MM.1S (cell line): ENCODE results near the gene DDX24.

ENCODE experiments used
- DNase-seq: peaks from one replicate; pipeline ENCODE4 v3.0.0-alpha.2; 2015
- H2AFZ ChIP-seq: fragments of 300-600 bp; sonication (generic); 2 replicates; pipeline ENCODE4 v1.6.0; 2016; ENCODE audit warnings: antibody characterized with exemption, low read length
- H3F3A ChIP-seq: fragments of 300-600 bp; sonication (generic); 2 replicates; pipeline ENCODE4 v1.6.1; 2016; ENCODE audit warnings: mild to moderate bottlenecking, antibody characterized with exemption, low read length, moderate library complexity, mixed read lengths; ENCODE audit not compliant: insufficient read depth
- H3K27ac ChIP-seq: fragments of 300-600 bp; sonication (generic); 2 replicates; pipeline ENCODE4 v1.5.1; 2016; ENCODE audit warnings: mild to moderate bottlenecking, low read length
- H3K27me3 ChIP-seq: fragments of 300-600 bp; sonication (generic); replicated peaks from 2 replicates; pipeline ENCODE4 v1.6.0; 2016; ENCODE audit warnings: low read length; ENCODE audit not compliant: insufficient read depth
- H3K36me3 ChIP-seq: fragments of 300-600 bp; sonication (generic); replicated peaks from 2 replicates; pipeline ENCODE4 v1.6.1; 2016; ENCODE audit warnings: mild to moderate bottlenecking, low read length, mixed read lengths; ENCODE audit not compliant: insufficient read depth
- H3K4me1 ChIP-seq: fragments of 300-600 bp; sonication (generic); 2 replicates; pipeline ENCODE4 v1.6.1; 2016; ENCODE audit warnings: low read length, mixed read lengths
- H3K4me2 ChIP-seq: fragments of 300-600 bp; sonication (generic); 2 replicates; pipeline ENCODE4 v1.6.0; 2016; ENCODE audit warnings: low read depth, low read length
- H3K4me3 ChIP-seq: fragments of 300-600 bp; sonication (generic); 2 replicates; pipeline ENCODE4 v1.5.1; 2016; ENCODE audit warnings: low read length, mixed read lengths
- H3K79me2 ChIP-seq: fragments of 300-600 bp; sonication (generic); 2 replicates; pipeline ENCODE4 v1.6.1; 2016; ENCODE audit warnings: mixed run types, low read length, mixed read lengths
- H3K9ac ChIP-seq: fragments of 300-600 bp; sonication (generic); 2 replicates; pipeline ENCODE4 v1.6.1; 2016; ENCODE audit warnings: low read length, mixed read lengths
- H3K9me2 ChIP-seq: fragments of 300-600 bp; sonication (generic); replicated peaks from 2 replicates; pipeline ENCODE4 v1.6.1; 2016; ENCODE audit warnings: mild to moderate bottlenecking, low read length, mixed read lengths; ENCODE audit not compliant: insufficient read depth
- H3K9me3 ChIP-seq: fragments of 300-600 bp; sonication (generic); replicated peaks from 2 replicates; pipeline ENCODE4 v1.6.1; 2016; ENCODE audit warnings: mild to moderate bottlenecking, low read length, mixed read lengths; ENCODE audit not compliant: insufficient read depth
- H4K20me1 ChIP-seq: fragments of 300-600 bp; sonication (generic); 2 replicates; pipeline ENCODE4 v1.6.1; 2016; ENCODE audit warnings: mild to moderate bottlenecking, low read length, moderate library complexity, mixed read lengths; ENCODE audit not compliant: insufficient read depth
- EZH2 ChIP-seq: fragments of 300-600 bp; sonication (generic); optimal IDR thresholded peaks from 2 replicates; pipeline ENCODE3; 2017; ENCODE audit warnings: low read depth, mild to moderate bottlenecking, antibody characterized with exemption, low read length, mixed read lengths
- EZH2phosphoT487 ChIP-seq: fragments of 300-600 bp; sonication (generic); IDR thresholded peaks from 2 replicates; pipeline ENCODE4 v1.6.1; 2018; ENCODE audit warnings: antibody characterized with exemption, low read length
- TF ChIP-seq, protein P1 (sequence below): fragments of 300-600 bp; sonication (generic); IDR thresholded peaks from 2 replicates; pipeline ENCODE4 v1.5.1; 2016; ENCODE audit warnings: antibody characterized with exemption, low read length, mixed read lengths

DDX24 gene

GRCh38 chr14:94049625-94050023 lies 31.4 kb downstream of the DDX24 start:
- Histone ChIP-seq H3K9me3 (no peaks in the 10 kb centered on the region), H3K9me2 (no peaks in the 10 kb centered on the region), H3K9ac (no peak overlapping the region), H3K4me1 (peaks cover 15% of the 10 kb centered on the region), H3K27ac (no peak overlapping the region), H3K79me2 (no peaks in the 10 kb centered on the region), H4K20me1 (no peaks in the 10 kb centered on the region), H3K27me3 (no peaks in the 10 kb centered on the region), H3K4me3 (no peak overlapping the region), H3F3A (peaks cover 4% of the 10 kb centered on the region; the same call in 1 of the 2 replicates), H3K36me3 (no peaks in the 10 kb centered on the region), H3K4me2 (no peak overlapping the region), H2AFZ (no peak overlapping the region)
- no peak for DNase-seq
- TF ChIP-seq EZH2phosphoT487, result no peak
- no peak for TF ChIP-seq EZH2
- TF ChIP-seq, protein P1, sequence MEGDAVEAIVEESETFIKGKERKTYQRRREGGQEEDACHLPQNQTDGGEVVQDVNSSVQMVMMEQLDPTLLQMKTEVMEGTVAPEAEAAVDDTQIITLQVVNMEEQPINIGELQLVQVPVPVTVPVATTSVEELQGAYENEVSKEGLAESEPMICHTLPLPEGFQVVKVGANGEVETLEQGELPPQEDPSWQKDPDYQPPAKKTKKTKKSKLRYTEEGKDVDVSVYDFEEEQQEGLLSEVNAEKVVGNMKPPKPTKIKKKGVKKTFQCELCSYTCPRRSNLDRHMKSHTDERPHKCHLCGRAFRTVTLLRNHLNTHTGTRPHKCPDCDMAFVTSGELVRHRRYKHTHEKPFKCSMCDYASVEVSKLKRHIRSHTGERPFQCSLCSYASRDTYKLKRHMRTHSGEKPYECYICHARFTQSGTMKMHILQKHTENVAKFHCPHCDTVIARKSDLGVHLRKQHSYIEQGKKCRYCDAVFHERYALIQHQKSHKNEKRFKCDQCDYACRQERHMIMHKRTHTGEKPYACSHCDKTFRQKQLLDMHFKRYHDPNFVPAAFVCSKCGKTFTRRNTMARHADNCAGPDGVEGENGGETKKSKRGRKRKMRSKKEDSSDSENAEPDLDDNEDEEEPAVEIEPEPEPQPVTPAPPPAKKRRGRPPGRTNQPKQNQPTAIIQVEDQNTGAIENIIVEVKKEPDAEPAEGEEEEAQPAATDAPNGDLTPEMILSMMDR, result no peak

DNA sequence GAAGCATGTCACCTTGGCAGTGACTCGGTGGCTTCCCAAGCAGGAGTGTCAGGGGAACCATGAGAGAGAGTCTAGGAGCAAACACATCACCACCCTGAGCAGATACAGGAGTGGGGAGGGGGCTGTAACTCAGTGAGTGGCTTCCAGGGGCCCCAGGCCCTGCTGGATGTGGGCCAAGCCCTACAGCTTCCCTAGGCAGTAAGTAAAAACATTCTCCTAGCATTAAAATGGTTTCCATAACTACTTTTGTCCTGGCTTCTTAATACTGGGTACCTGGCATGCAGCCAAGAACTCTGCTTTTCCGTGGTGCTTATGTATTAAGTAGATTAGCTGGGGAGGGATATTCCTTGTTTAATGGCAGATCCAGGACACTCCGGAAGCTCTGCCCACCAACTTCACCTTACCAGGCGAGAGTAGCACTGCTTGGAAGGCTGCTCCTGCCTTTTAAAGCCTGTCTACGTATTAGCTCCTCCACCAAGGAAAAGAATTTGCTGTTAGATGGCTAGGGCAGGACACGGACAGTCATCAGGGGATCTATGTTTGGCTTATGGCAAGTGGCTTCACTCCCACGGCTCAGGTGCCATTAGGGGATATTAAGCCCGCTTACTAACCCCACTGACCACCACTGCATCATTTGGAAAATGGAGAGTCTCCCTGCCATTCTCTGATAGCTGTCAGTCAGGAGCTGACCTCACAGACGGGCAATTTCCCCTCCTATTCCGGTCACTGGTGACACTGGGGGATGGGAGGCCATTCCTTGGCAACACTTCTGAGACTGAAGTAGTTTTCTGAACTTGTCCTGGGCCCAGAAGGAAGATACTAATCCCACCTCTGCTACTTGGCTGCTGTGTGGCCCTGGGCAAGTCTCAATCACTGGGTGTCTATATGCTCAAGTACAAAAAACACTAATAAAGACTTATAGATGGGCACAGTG lies 32.0 kb downstream of the DDX24 start:
- no peak for DNase-seq
- no peaks in the 10 kb centered on the region for H3K27me3 ChIP-seq
- peaks cover 15% of the 10 kb centered on the region for H3K4me1 ChIP-seq
- no peak for TF ChIP-seq EZH2phosphoT487
- TF ChIP-seq, protein P1, result no peak
- TF ChIP-seq EZH2, result no peak
- H3K27ac ChIP-seq, result no peak overlapping the region
- no peaks in the 10 kb centered on the region for H3K79me2 ChIP-seq
- no peaks in the 10 kb centered on the region for H4K20me1 ChIP-seq
- H3K9ac ChIP-seq, result no peak overlapping the region
- no peak overlapping the region for H2AFZ ChIP-seq
- peaks cover 4% of the 10 kb centered on the region; the same call in 1 of the 2 replicates for H3F3A ChIP-seq
- no peaks in the 10 kb centered on the region for H3K36me3 ChIP-seq
- no peak overlapping the region for H3K4me3 ChIP-seq
- H3K4me2 ChIP-seq, result no peak overlapping the region
- no peaks in the 10 kb centered on the region for H3K9me2 ChIP-seq
- no peaks in the 10 kb centered on the region for H3K9me3 ChIP-seq

DNA sequence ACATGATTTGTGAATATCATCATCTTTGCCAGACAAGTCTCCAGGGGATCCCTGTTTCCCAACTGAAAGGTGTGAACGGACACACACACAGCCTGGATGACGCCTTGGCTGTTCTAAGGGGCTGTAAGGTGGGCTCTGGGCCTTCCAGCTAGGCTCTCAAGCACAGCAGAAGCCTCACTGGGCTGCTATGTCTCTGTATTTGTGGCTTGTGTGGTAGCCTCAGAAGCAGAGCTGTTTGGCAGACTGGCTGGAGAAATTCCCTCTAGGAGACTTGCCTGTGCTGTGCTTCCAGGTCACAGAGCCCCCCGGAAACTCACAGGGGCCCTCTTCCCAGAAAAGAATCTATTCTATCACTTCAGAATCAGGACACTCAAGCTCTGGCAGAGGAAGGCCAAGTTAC lies 33.4 kb downstream of the DDX24 start:
- H3K36me3 ChIP-seq, result no peaks in the 10 kb centered on the region
- no peak overlapping the region for H3K4me3 ChIP-seq
- no peak overlapping the region for H3K4me2 ChIP-seq
- H3K4me1 ChIP-seq, result peaks cover 10% of the 10 kb centered on the region
- H4K20me1 ChIP-seq, result no peaks in the 10 kb centered on the region
- no peak overlapping the region for H2AFZ ChIP-seq
- H3K79me2 ChIP-seq, result no peaks in the 10 kb centered on the region
- H3F3A ChIP-seq, result peaks cover 4% of the 10 kb centered on the region; the same call in 1 of the 2 replicates
- TF ChIP-seq EZH2phosphoT487, result no peak
- TF ChIP-seq, protein P1, result no peak
- no peak for TF ChIP-seq EZH2
- H3K9me2 ChIP-seq, result no peaks in the 10 kb centered on the region
- no peak overlapping the region for H3K9ac ChIP-seq
- no peaks in the 10 kb centered on the region for H3K9me3 ChIP-seq
- DNase-seq, result no peak
- H3K27ac ChIP-seq, result no peak overlapping the region
- no peaks in the 10 kb centered on the region for H3K27me3 ChIP-seq
